ENCODE measurements around the gene HYI. TPM values are rescaled to one million over a fixed set of nuclear protein-coding genes. Genes with fewer than 3 reads are reported as not detected.

The HYI gene
- total and polyA plus RNA-seq, 2 of the 8 experiments (the other 6 are each of a cell fraction or from before 2014, with no cell fraction given), result 14.4 to 17.7 TPM

DNA sequence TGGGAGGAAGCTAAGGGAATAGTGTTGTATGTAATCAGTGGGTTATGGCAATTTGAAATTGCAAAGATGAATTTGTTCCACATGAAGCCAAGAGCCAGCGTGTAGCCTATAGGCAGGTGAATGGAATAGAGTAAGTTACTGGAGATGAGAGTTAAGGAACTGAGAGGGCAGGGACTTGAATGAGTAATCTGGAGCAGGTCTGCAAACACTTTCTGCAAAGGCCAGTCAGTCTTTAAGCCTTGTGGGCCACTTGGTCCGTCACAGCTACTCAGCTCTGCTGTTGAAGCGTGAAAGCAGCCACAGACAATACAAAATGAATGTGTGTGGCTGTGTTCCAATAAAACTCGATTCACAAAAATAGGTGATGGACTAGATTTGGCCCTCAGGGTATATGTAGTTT lies 34.9 kb downstream of the HYI start:
- H3K56ac ChIP-seq (replicated peaks; ENCODE audit: insufficient read length, low read depth, low read length), result no peak overlapping the region
- no peak overlapping the region for H3K4me2 ChIP-seq (ENCODE audit: insufficient read depth in 1 of 2, low read depth in 2 of 2, low read length in 2 of 2)
- 85% methylated on average over 4 of the region's 4 CpGs; no CpG with 5 or more reads in 1 of the 2 experiments for WGBS, 2 experiments (ENCODE audit: extremely low coverage in 1 of 2, insufficient coverage in 1 of 2, insufficient read length in 1 of 2, insufficient replicate concordance in 2 of 2, low coverage in 1 of 2, low lambda C conversion rate in 2 of 2, missing lambda C conversion rate in 1 of 2)

More for the DNA sequence above, 34.9 kb downstream of the HYI start:
- TF ChIP-seq KDM1A (IDR thresholded peaks at IDR 0.05; ENCODE audit: borderline replicate concordance, low read length) (no peak), NANOG (IDR thresholded peaks at IDR 0.05; ENCODE audit: insufficient read depth, low read depth, low read length, poor library complexity, severe bottlenecking) (no peak), SIN3A (conservative IDR thresholded peaks at IDR 0.05 in 1 of 2, IDR thresholded peaks at IDR 0.05 in 1 of 2; ENCODE audit: low read depth in 1 of 2, low read length in 2 of 2) (no peak), CBX5 (IDR thresholded peaks at IDR 0.05; ENCODE audit: low read depth, low read length) (no peak), NRF1 (IDR thresholded peaks at IDR 0.05; ENCODE audit: low read depth, low read length) (no peak), ASH2L (IDR thresholded peaks at IDR 0.05; ENCODE audit: low read length) (no peak), JUN (IDR thresholded peaks at IDR 0.05; ENCODE audit: low read depth, low read length) (no peak), CEBPB (IDR thresholded peaks at IDR 0.05; ENCODE audit: low read depth, low read length) (no peak), SAP30 (IDR thresholded peaks at IDR 0.05; ENCODE audit: insufficient read depth, insufficient replicate concordance, low read length) (no peak), SIX5 (IDR thresholded peaks at IDR 0.05; ENCODE audit: low read depth, low read length) (no peak)
- H3K27ac ChIP-seq (ENCODE audit: low read depth, low read length), result no peak overlapping the region
- no peak overlapping the region for H4K91ac ChIP-seq (replicated peaks; ENCODE audit: insufficient read length, low read length)
- H2AFZ ChIP-seq (ENCODE audit: low read length), result no peak overlapping the region
- H3K4me1 ChIP-seq (replicated peaks in 1 of 4; ENCODE audit: control insufficient read depth in 3 of 4, insufficient read depth in 4 of 4, low read length in 3 of 4), result peaks cover 0 to 8% (median 5%) of the 10 kb centered on the region in 4 experiments; a peak in 6 of 7 replicates
- H3K4me3 ChIP-seq (ENCODE audit: extremely low read depth in 1 of 4, insufficient read depth in 2 of 4, low read depth in 3 of 4, low read length in 4 of 4), result no peak overlapping the region
- no peak overlapping the region for H2BK5ac ChIP-seq (ENCODE audit: low read depth, low read length)
- no peak overlapping the region for H2BK120ac ChIP-seq (replicated peaks; ENCODE audit: low read depth, low read length)
- no peak overlapping the region for H2BK20ac ChIP-seq (ENCODE audit: low read length)
- peaks cover 2% of the 10 kb centered on the region; the same call in 1 of the 2 replicates for H3K23me2 ChIP-seq (ENCODE audit: low read depth, low read length)
- H3K79me1 ChIP-seq (ENCODE audit: low read depth, low read length), result no peaks in the 10 kb centered on the region
- POLR2A ChIA-PET (ENCODE audit: partially characterized antibody), result no interaction called here
- DNase-seq (ENCODE audit: low read depth in 1 of 2, low spot score in 2 of 2) (no peak), FAIRE-seq (no peak)
- H3K18ac ChIP-seq (ENCODE audit: extremely low read depth, low read length), result no peak overlapping the region
- no peak overlapping the region for H3K23ac ChIP-seq (ENCODE audit: insufficient read length)
- H3K79me2 ChIP-seq (ENCODE audit: control insufficient read depth in 1 of 2, insufficient read depth in 2 of 2, low read length in 2 of 2), result no peaks in the 10 kb centered on the region
- H3K14ac ChIP-seq (ENCODE audit: insufficient read length), result no peak overlapping the region
- H2AK5ac ChIP-seq (ENCODE audit: low read depth, low read length), result no peak overlapping the region
- no peak overlapping the region for H3K9ac ChIP-seq (replicated peaks in 1 of 4; ENCODE audit: extremely low read depth in 1 of 4, low read depth in 3 of 4, low read length in 3 of 4)
- H4K20me1 ChIP-seq (replicated peaks in 1 of 2; ENCODE audit: control insufficient read depth in 1 of 2, insufficient read depth in 2 of 2, low read length in 2 of 2), result peaks cover 0 to 2% of the 10 kb centered on the region in 2 experiments
- no peak overlapping the region for H4K5ac ChIP-seq (ENCODE audit: insufficient read length, low read depth, low read length)
- no peak overlapping the region for H2BK15ac ChIP-seq (ENCODE audit: low read length)
- H4K8ac ChIP-seq (ENCODE audit: extremely low read depth, insufficient read depth, low read length), result no peak overlapping the region
- H3K27me3 ChIP-seq (replicated peaks in 1 of 4; ENCODE audit: control insufficient read depth in 3 of 4, extremely low read depth in 1 of 4, insufficient read depth in 3 of 4, low read length in 3 of 4), result no peaks in the 10 kb centered on the region
- H3K36me3 ChIP-seq (ENCODE audit: control insufficient read depth in 2 of 4, insufficient read depth in 4 of 4, low read length in 3 of 4), result peaks cover 5 to 26% (median 16%) of the 10 kb centered on the region in 4 experiments; a peak in 6 of 8 replicates
- H3K4ac ChIP-seq (replicated peaks; ENCODE audit: insufficient read length, low read depth, low read length), result no peak overlapping the region
- CTCF ChIA-PET (ENCODE audit: partially characterized antibody), result interaction anchor here (0.5 to 2.1 kb wide), 7 partner anchors 115 to 297 kb away, joined by 3 to 8 read pairs (median 3); no protein-coding TSS in a partner anchor
- H3K9me3 ChIP-seq (ENCODE audit: insufficient read depth in 2 of 2, low read depth in 1 of 2, low read length in 1 of 2), result no peaks in the 10 kb centered on the region
- H2BK12ac ChIP-seq (ENCODE audit: low read depth, low read length), result no peak overlapping the region
